HCT116 (cell line): ENCODE data around the gene MDFIC2.

Experiments
- CBX3 ChIP-seq: IDR thresholded peaks from 2 replicates; pipeline ENCODE4 v1.6.1; 2012; ENCODE audit warnings: low read depth
- CTCF ChIP-seq, 3 experiments: fragments of 200-600 bp in 1 of 3; sonication (generic) in 1 of 3; IDR thresholded peaks in 2 of 3; conservative IDR thresholded peaks in 1 of 3; 2 replicates each; pipeline ENCODE4 v1.5.1; 2012 to 2017; ENCODE audit warnings: low read depth in 2 of 3, low read length in 2 of 3, antibody characterized with exemption in 1 of 3, borderline replicate concordance in 1 of 3, control low read depth in 1 of 3, mild to moderate bottlenecking in 1 of 3, mixed read lengths in 1 of 3, mixed run types in 1 of 3, moderate library complexity in 1 of 3; ENCODE audit not compliant: insufficient read depth in 1 of 3
- JUND ChIP-seq: IDR thresholded peaks from 2 replicates; pipeline ENCODE4 v1.6.1; 2012
- POLR2A ChIP-seq: IDR thresholded peaks from 2 replicates; pipeline ENCODE4 v1.7.0; 2011; ENCODE audit warnings: borderline replicate concordance; ENCODE audit not compliant: insufficient read depth, insufficient read length; ENCODE audit errors: extremely low read depth
- POLR2AphosphoS5 ChIP-seq: IDR thresholded peaks from 2 replicates; pipeline ENCODE4 v1.6.1; 2011; ENCODE audit warnings: mild to moderate bottlenecking, low read depth, low read length, moderate library complexity
- SP1 ChIP-seq: IDR thresholded peaks from 2 replicates; pipeline ENCODE4 v1.6.1; 2012; ENCODE audit warnings: low read depth
- ZBTB33 ChIP-seq: IDR thresholded peaks from 2 replicates; pipeline ENCODE4 v1.6.1; 2011; ENCODE audit warnings: mild to moderate bottlenecking, low read length, moderate library complexity; ENCODE audit not compliant: insufficient replicate concordance; ENCODE audit errors: extremely low read depth
- TF ChIP-seq, protein P1 (sequence below): IDR thresholded peaks from 2 replicates; pipeline ENCODE4 v1.6.1; 2012; ENCODE audit warnings: low read depth

- no peak for TF ChIP-seq CTCF (IDR thresholded peaks at IDR 0.05 in 2 of 3, conservative IDR thresholded peaks at IDR 0.05 in 1 of 3; ENCODE audit: borderline replicate concordance in 1 of 3, insufficient read depth in 1 of 3, low read depth in 2 of 3, low read length in 2 of 3)
- TF ChIP-seq POLR2A: no peak
- TF ChIP-seq, protein P1, sequence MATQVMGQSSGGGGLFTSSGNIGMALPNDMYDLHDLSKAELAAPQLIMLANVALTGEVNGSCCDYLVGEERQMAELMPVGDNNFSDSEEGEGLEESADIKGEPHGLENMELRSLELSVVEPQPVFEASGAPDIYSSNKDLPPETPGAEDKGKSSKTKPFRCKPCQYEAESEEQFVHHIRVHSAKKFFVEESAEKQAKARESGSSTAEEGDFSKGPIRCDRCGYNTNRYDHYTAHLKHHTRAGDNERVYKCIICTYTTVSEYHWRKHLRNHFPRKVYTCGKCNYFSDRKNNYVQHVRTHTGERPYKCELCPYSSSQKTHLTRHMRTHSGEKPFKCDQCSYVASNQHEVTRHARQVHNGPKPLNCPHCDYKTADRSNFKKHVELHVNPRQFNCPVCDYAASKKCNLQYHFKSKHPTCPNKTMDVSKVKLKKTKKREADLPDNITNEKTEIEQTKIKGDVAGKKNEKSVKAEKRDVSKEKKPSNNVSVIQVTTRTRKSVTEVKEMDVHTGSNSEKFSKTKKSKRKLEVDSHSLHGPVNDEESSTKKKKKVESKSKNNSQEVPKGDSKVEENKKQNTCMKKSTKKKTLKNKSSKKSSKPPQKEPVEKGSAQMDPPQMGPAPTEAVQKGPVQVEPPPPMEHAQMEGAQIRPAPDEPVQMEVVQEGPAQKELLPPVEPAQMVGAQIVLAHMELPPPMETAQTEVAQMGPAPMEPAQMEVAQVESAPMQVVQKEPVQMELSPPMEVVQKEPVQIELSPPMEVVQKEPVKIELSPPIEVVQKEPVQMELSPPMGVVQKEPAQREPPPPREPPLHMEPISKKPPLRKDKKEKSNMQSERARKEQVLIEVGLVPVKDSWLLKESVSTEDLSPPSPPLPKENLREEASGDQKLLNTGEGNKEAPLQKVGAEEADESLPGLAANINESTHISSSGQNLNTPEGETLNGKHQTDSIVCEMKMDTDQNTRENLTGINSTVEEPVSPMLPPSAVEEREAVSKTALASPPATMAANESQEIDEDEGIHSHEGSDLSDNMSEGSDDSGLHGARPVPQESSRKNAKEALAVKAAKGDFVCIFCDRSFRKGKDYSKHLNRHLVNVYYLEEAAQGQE: no peak
- no peak for TF ChIP-seq POLR2AphosphoS5
- no peak for TF ChIP-seq ZBTB33
- TF ChIP-seq SP1: no peak
- TF ChIP-seq JUND: no peak
- no peak for TF ChIP-seq CBX3
Measured at GRCh38 chr3:70315021-70315420, 2.6 kb upstream of the MDFIC2 start.
